Natural killer cell (primary cell): Measurements from ENCODE around the gene TXNDC11. TPM values are rescaled to one million over a fixed set of nuclear protein-coding genes. Genes with fewer than 3 reads are reported as not detected.

Experiments
- ATAC-seq, 3 donors: fragments of 150-1000 bp in 2 of 3; fragments of 200-7000 bp in 1 of 3; cut with Tn5 transposase; 1 replicate in 1 of 3; 2 replicates in 2 of 3; pipeline ENCODE4 v1.10.0; 2021; ENCODE audit warnings: mild to moderate bottlenecking in 2 of 3, moderate library complexity in 2 of 3
- DNase-seq, 2 donors: peaks; one replicate each; pipeline versions ENCODE4 v3.0.0 to v3.0.0-alpha.2; 2013 to 2021; ENCODE audit warnings: mixed read lengths in 1 of 2
- H3K27ac ChIP-seq: one replicate; pipeline ENCODE4 v1.5.1; 2013; ENCODE audit warnings: mild to moderate bottlenecking, low read length
- H3K27me3 ChIP-seq: one replicate; pipeline ENCODE4 v1.6.1; 2013; ENCODE audit warnings: low read length; ENCODE audit not compliant: control insufficient read depth, insufficient read depth
- H3K36me3 ChIP-seq: one replicate; pipeline ENCODE4 v1.6.1; 2013; ENCODE audit warnings: low read length; ENCODE audit not compliant: control insufficient read depth, insufficient read depth
- H3K4me1 ChIP-seq: one replicate; pipeline ENCODE4 v1.6.1; 2013; ENCODE audit warnings: low read length; ENCODE audit not compliant: control insufficient read depth, insufficient read depth
- H3K4me3 ChIP-seq: one replicate; pipeline ENCODE4 v1.5.1; 2013; ENCODE audit warnings: low read length
- H3K9me3 ChIP-seq: one replicate; pipeline ENCODE4 v1.6.1; 2013; ENCODE audit warnings: low read length; ENCODE audit not compliant: control insufficient read depth, insufficient read depth
- H3K27ac Mint-ChIP-seq, 2 donors: one replicate each; pipeline ENCODE4 v1.8.0; 2022; ENCODE audit warnings: mild to moderate bottlenecking in 2 of 2, mixed read lengths in 2 of 2, moderate library complexity in 1 of 2
- H3K27me3 Mint-ChIP-seq, 2 donors: one replicate each; pipeline ENCODE4 v1.8.0; 2022; ENCODE audit warnings: low read depth in 2 of 2, mixed read lengths in 2 of 2
- H3K36me3 Mint-ChIP-seq: one replicate; pipeline ENCODE4 v1.8.0; 2022; ENCODE audit warnings: mixed read lengths
- H3K4me1 Mint-ChIP-seq, 2 donors: one replicate each; pipeline ENCODE4 v1.8.0; 2022; ENCODE audit warnings: mixed read lengths in 2 of 2
- H3K4me3 Mint-ChIP-seq: one replicate; pipeline ENCODE4 v1.8.0; 2022; ENCODE audit warnings: mild to moderate bottlenecking, moderate library complexity, mixed read lengths
- H3K9me3 Mint-ChIP-seq, 2 donors: one replicate each; pipeline ENCODE4 v1.8.0; 2022; ENCODE audit warnings: mixed read lengths in 2 of 2
- WGBS: methylation state at CpG from one replicate; pipeline ENCODE4 v1.1.7; 2013; ENCODE audit warnings: missing lambda C conversion rate; ENCODE audit not compliant: insufficient coverage; 5-methylcytosine and 5-hydroxymethylcytosine counted together
- intact Hi-C: fragments of 100-400 bp; cut with micrococcal nuclease; formaldehyde crosslinking; loops from one replicate; pipeline ENCODE4 v1.14.2; 2022
- total RNA-seq, 4 donors: library from RNA; stranded (reverse); fragments of 120-200 nt in 1 of 4; gene quantifications; one replicate each; pipeline versions ENCODE4 v1.2.3 to v1.2.4, GENCODE V29; 2013 to 2022
- TF ChIP-seq, protein P1 (sequence below): fragments of 200-600 bp; IDR thresholded peaks from one replicate; pipeline ENCODE4 v1.8.0; 2022; ENCODE audit warnings: antibody characterized with exemption

TXNDC11 gene
- total RNA-seq, 3 donors from 2014 or later (not counting 1 experiment from before 2014, with no cell fraction given), result 63.4 to 99.2 (median 68.9) TPM

DNA sequence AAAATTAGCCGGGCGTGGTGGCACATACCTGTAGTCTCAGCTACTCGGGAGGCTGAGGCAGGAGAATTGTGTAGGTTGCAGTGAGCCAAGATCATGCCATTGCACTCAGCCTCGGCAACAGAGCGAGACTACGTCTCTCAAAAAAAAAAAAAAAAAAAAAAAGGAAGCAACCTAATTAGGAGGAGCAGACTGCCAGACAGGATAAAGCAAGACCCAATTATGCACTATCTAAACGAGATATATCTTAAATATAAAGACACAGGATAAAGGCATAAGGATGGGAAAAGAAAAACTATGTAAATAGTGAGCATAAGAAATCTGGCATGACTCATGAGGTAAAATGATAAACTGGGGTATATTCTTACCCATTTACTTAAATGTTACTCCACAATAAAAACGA, 4.9 kb downstream of the TXNDC11 start:
- Mint-ChIP-seq H3K36me3 (peaks cover 8% of the 10 kb centered on the region), H3K27me3 (no peaks in the 10 kb centered on the region), H3K4me1 (peaks cover 50 to 57% of the 10 kb centered on the region in 2 donors), H3K27ac (no peak overlapping the region), H3K9me3 (no peaks in the 10 kb centered on the region), H3K4me3 (no peak overlapping the region)
- TF ChIP-seq, protein P1, sequence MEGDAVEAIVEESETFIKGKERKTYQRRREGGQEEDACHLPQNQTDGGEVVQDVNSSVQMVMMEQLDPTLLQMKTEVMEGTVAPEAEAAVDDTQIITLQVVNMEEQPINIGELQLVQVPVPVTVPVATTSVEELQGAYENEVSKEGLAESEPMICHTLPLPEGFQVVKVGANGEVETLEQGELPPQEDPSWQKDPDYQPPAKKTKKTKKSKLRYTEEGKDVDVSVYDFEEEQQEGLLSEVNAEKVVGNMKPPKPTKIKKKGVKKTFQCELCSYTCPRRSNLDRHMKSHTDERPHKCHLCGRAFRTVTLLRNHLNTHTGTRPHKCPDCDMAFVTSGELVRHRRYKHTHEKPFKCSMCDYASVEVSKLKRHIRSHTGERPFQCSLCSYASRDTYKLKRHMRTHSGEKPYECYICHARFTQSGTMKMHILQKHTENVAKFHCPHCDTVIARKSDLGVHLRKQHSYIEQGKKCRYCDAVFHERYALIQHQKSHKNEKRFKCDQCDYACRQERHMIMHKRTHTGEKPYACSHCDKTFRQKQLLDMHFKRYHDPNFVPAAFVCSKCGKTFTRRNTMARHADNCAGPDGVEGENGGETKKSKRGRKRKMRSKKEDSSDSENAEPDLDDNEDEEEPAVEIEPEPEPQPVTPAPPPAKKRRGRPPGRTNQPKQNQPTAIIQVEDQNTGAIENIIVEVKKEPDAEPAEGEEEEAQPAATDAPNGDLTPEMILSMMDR, result no peak
- Histone ChIP-seq H3K27ac (no peak overlapping the region), H3K9me3 (no peaks in the 10 kb centered on the region), H3K27me3 (no peaks in the 10 kb centered on the region), H3K4me3 (no peak overlapping the region), H3K4me1 (peaks cover 21% of the 10 kb centered on the region), H3K36me3 (peaks cover 32% of the 10 kb centered on the region)
- DNase-seq, result no peak
- WGBS, result 87% methylated on average over 6 of the region's 8 CpGs
- intact Hi-C loops, result no loop called here
- ATAC-seq, result no peak

- Histone ChIP-seq H3K36me3 (peaks cover 39% of the 10 kb centered on the region), H3K9me3 (no peaks in the 10 kb centered on the region), H3K4me1 (peaks cover 19% of the 10 kb centered on the region), H3K27ac (no peak overlapping the region), H3K4me3 (no peak overlapping the region), H3K27me3 (no peaks in the 10 kb centered on the region)
- ATAC-seq, result no peak
- Mint-ChIP-seq H3K27me3 (no peaks in the 10 kb centered on the region), H3K4me1 (peaks cover 49 to 55% of the 10 kb centered on the region in 2 donors), H3K4me3 (no peak overlapping the region), H3K36me3 (peaks cover 8% of the 10 kb centered on the region), H3K9me3 (no peaks in the 10 kb centered on the region), H3K27ac (no peak overlapping the region)
- intact Hi-C loops, result no loop called here
- TF ChIP-seq, protein P1, result no peak
- no peak for DNase-seq
- WGBS, result 97% methylated on average over 6 of the region's 6 CpGs
Measured at GRCh38 chr16:11736903-11737302, 5.8 kb downstream of the TXNDC11 start.

DNA sequence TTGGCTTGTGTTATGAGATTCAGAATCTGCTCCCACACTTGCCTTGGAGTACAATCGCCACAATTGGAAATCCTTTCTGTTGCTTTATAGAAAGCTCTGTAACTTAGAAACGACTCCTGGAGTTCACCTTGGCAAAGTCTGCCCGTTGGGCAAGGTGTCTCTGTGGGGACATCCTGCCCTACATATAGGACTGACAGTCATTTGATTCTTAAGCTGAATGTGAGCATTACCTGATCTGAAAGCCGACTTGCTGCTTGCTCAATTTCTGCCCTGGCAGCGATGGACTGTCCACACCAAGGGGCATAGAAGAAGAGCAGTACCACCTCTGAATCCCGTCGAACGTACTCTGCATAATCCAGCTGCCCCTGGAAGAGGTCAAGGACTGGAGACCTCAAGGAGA, 6.9 kb downstream of the TXNDC11 start:
- DNase-seq (no peak), ATAC-seq (no peak)
- H3K4me1 Mint-ChIP-seq, result peaks cover 37 to 44% of the 10 kb centered on the region in 2 donors
- Histone ChIP-seq H3K4me3 (no peak overlapping the region), H3K27me3 (no peaks in the 10 kb centered on the region), H3K9me3 (no peaks in the 10 kb centered on the region), H3K4me1 (peaks cover 8% of the 10 kb centered on the region), H3K27ac (no peak overlapping the region), H3K36me3 (peaks cover 47% of the 10 kb centered on the region)
- no peak overlapping the region for H3K27ac Mint-ChIP-seq
- intact Hi-C loops, result no loop called here
- H3K27me3 Mint-ChIP-seq, result no peaks in the 10 kb centered on the region
- no peak overlapping the region for H3K4me3 Mint-ChIP-seq
- no peaks in the 10 kb centered on the region for H3K9me3 Mint-ChIP-seq
- TF ChIP-seq, protein P1, result no peak
- WGBS, result 95% methylated on average over 8 of the region's 8 CpGs
- H3K36me3 Mint-ChIP-seq, result peaks cover 8% of the 10 kb centered on the region

GRCh38 chr16:11734653-11735043, 8.0 kb downstream of the TXNDC11 start:
- Mint-ChIP-seq H3K9me3 (no peaks in the 10 kb centered on the region), H3K4me3 (no peak overlapping the region), H3K27me3 (no peaks in the 10 kb centered on the region), H3K4me1 (peaks cover 36 to 43% of the 10 kb centered on the region in 2 donors), H3K27ac (peak overlapping the region in 1 of 2 donors; percentile 23), H3K36me3 (peaks cover 8% of the 10 kb centered on the region)
- Histone ChIP-seq H3K27ac (no peak overlapping the region), H3K9me3 (no peaks in the 10 kb centered on the region), H3K36me3 (peaks cover 58% of the 10 kb centered on the region), H3K4me3 (no peak overlapping the region), H3K27me3 (no peaks in the 10 kb centered on the region), H3K4me1 (peaks cover 2% of the 10 kb centered on the region)
- ATAC-seq, result no peak
- no peak for DNase-seq
- TF ChIP-seq, protein P1, result no peak
- 86% methylated on average over 6 of the region's 6 CpGs for WGBS
- intact Hi-C loops, result no loop called here
